Measurements from ENCODE around the gene EHMT1. TPM values are rescaled to one million over a fixed set of nuclear protein-coding genes. Genes with fewer than 3 reads are reported as not detected.

The EHMT1 gene
- total and polyA plus RNA-seq, 9 of the 15 experiments (the other 6 are each of a cell fraction or from before 2014, with no cell fraction given), result 2.2 to 76.0 (median 36.4) TPM

GRCh38 chr9:137797206-137798120 lies 178.7 kb downstream of the EHMT1 start:
- H2AFZ ChIP-seq (ENCODE audit: low read depth, low read length), result no peak overlapping the region
- BruUV-seq (replicated peaks), result no TSS peak
- CTCF ChIA-PET (ENCODE audit: low intra/inter-chr PET ratio), result no interaction called here
- no peak for ATAC-seq
- no peak for FAIRE-seq
- H3K4me1 ChIP-seq (replicated peaks in 1 of 2; ENCODE audit: control insufficient read depth in 2 of 2, insufficient read depth in 2 of 2, low read length in 2 of 2), result 0 out of 5 replicates have a peak, but pooled peaks cover 0 to 3% of the 10 kb centered on the region in 2 experiments
- WGBS (ENCODE audit: insufficient coverage, low coverage, missing lambda C conversion rate), result 87% methylated on average over 17 of the region's 19 CpGs
- peaks cover 78% of the 10 kb centered on the region; the same call in 2 of the 3 replicates for H3K36me3 ChIP-seq (ENCODE audit: control insufficient read depth, insufficient read depth, low read length)
- H3K4me2 ChIP-seq (ENCODE audit: insufficient read depth, low read length), result no peak overlapping the region
- H4K20me1 ChIP-seq (replicated peaks; ENCODE audit: control insufficient read depth, insufficient read depth, low read length), result no peaks in the 10 kb centered on the region
- no peak overlapping the region for H3K4me3 ChIP-seq
- POLR2A ChIA-PET, result interaction anchor here (0.6 to 0.7 kb wide), 2 partner anchors 20 to 219 kb away, joined by 3 to 4 read pairs; no protein-coding TSS in a partner anchor
- H3K9ac ChIP-seq (ENCODE audit: insufficient read depth in 1 of 2, low read depth in 2 of 2, low read length in 2 of 2), result no peak overlapping the region
- peaks cover 3% of the 10 kb centered on the region for H3K9me1 ChIP-seq (ENCODE audit: control insufficient read depth, insufficient read depth, low read length)
- intact Hi-C loops (cut with micrococcal nuclease) (no loop called here), in situ Hi-C loops (cut with MboI) (no loop called here)
- no peaks in the 10 kb centered on the region for H3K79me2 ChIP-seq (ENCODE audit: control insufficient read depth, insufficient read depth, low read length)
- no peaks in the 10 kb centered on the region for H3K9me3 ChIP-seq (replicated peaks; ENCODE audit: control insufficient read depth, insufficient read depth, low read depth, low read length)
- no peak overlapping the region for H3K27ac ChIP-seq (ENCODE audit: extremely low read depth, low read depth, low read length)
- DNase-seq (ENCODE audit: extremely low read depth in 1 of 4, low spot score in 3 of 4), result no peak
- no peaks in the 10 kb centered on the region for H3K27me3 ChIP-seq (ENCODE audit: control insufficient read depth in 2 of 2, insufficient read depth in 2 of 2, low read length in 2 of 2)
- no peak for TF ChIP-seq SREBF1 (IDR thresholded peaks at IDR 0.05; ENCODE audit: borderline replicate concordance, low read depth, low read length)

- H4K20me1 ChIP-seq (replicated peaks; ENCODE audit: control insufficient read depth, insufficient read depth, low read length), result no peaks in the 10 kb centered on the region
- ChIA-PET CTCF (ENCODE audit: low intra/inter-chr PET ratio) (no interaction called here), POLR2A (interaction anchor here (0.7 kb wide), 1 partner anchor 20 kb away, joined by 3 read pairs; no protein-coding TSS in a partner anchor)
- no peaks in the 10 kb centered on the region for H3K9me3 ChIP-seq (replicated peaks; ENCODE audit: control insufficient read depth, insufficient read depth, low read depth, low read length)
- no peaks in the 10 kb centered on the region for H3K27me3 ChIP-seq (ENCODE audit: control insufficient read depth in 2 of 2, insufficient read depth in 2 of 2, low read length in 2 of 2)
- H2AFZ ChIP-seq (ENCODE audit: low read depth, low read length), result no peak overlapping the region
- WGBS (ENCODE audit: insufficient coverage, low coverage, missing lambda C conversion rate), result 98% methylated on average over 7 of the region's 9 CpGs
- FAIRE-seq (no peak), DNase-seq (ENCODE audit: extremely low read depth in 1 of 4, low spot score in 3 of 4) (no peak), ATAC-seq (no peak)
- TF ChIP-seq ZNF121 (CRISPR knock-in tag; conservative IDR thresholded peaks at IDR 0.05) (peak; percentile 63), RBM34 (IDR thresholded peaks at IDR 0.05; ENCODE audit: borderline replicate concordance, insufficient read depth, low read length) (no peak)
- no peak overlapping the region for H3K27ac ChIP-seq (ENCODE audit: extremely low read depth, low read depth, low read length)
- H3K4me2 ChIP-seq (ENCODE audit: insufficient read depth, low read length), result no peak overlapping the region
- H3K4me1 ChIP-seq (replicated peaks in 1 of 2; ENCODE audit: control insufficient read depth in 2 of 2, insufficient read depth in 2 of 2, low read length in 2 of 2), result 0 out of 5 replicates have a peak, but pooled peaks cover 0 to 3% of the 10 kb centered on the region in 2 experiments
- peaks cover 3% of the 10 kb centered on the region for H3K9me1 ChIP-seq (ENCODE audit: control insufficient read depth, insufficient read depth, low read length)
- intact Hi-C loops (cut with micrococcal nuclease) (no loop called here), in situ Hi-C loops (cut with MboI) (no loop called here)
- H3K9ac ChIP-seq (ENCODE audit: insufficient read depth in 1 of 2, low read depth in 2 of 2, low read length in 2 of 2), result no peak overlapping the region
- H3K4me3 ChIP-seq, result no peak overlapping the region
- peaks cover 78% of the 10 kb centered on the region for H3K36me3 ChIP-seq (ENCODE audit: control insufficient read depth, insufficient read depth, low read length)
- BruUV-seq (replicated peaks), result no TSS peak
- no peaks in the 10 kb centered on the region for H3K79me2 ChIP-seq (ENCODE audit: control insufficient read depth, insufficient read depth, low read length)
Observed at GRCh38 chr9:137798142-137798541, 179.3 kb downstream of the EHMT1 start.
